ENCODE results near the gene WIZ.

DNA sequence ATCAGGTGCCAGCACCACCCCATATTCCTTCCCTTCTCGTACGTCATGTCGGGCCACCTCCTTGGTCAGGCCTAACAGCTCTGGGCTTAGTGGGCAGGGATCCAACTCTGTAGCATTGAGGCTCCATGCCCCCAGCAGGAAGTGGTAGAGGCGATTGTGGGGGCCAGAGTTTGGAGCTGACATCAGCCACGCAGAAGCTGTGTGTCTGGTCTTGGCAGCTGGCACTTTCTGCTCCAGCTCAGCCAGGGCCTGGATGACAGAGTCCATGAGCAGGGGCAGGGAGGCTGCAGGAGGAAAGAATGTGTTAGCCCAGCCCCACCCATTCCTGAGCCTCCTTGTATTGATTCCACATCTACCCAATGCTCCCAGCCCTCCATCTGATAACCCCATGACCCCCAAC, 26.6 kb upstream of the WIZ start:
- TF ChIP-seq EP300 (IDR thresholded peaks at IDR 0.05) (no peak), POLR2AphosphoS5 (IDR thresholded peaks at IDR 0.05) (no peak), POLR2A (IDR thresholded peaks at IDR 0.05) (no peak)
- TF ChIP-seq, protein P1, sequence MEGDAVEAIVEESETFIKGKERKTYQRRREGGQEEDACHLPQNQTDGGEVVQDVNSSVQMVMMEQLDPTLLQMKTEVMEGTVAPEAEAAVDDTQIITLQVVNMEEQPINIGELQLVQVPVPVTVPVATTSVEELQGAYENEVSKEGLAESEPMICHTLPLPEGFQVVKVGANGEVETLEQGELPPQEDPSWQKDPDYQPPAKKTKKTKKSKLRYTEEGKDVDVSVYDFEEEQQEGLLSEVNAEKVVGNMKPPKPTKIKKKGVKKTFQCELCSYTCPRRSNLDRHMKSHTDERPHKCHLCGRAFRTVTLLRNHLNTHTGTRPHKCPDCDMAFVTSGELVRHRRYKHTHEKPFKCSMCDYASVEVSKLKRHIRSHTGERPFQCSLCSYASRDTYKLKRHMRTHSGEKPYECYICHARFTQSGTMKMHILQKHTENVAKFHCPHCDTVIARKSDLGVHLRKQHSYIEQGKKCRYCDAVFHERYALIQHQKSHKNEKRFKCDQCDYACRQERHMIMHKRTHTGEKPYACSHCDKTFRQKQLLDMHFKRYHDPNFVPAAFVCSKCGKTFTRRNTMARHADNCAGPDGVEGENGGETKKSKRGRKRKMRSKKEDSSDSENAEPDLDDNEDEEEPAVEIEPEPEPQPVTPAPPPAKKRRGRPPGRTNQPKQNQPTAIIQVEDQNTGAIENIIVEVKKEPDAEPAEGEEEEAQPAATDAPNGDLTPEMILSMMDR (IDR thresholded peaks at IDR 0.05): no peak
